HG02763 (cell line): ENCODE data around the gene KATNB1.
"Not testable (repeated sequence)": the region's sequence is repeated elsewhere in the genome, so short reads cannot be mapped to it uniquely, and the experiment has no call there.

ENCODE experiments used
- ATAC-seq: cut with Tn5 transposase; IDR thresholded peaks from one replicate; pipeline ENCODE4 v1.9.1; 2021; ENCODE audit warnings: mild to moderate bottlenecking, moderate library complexity; ENCODE audit not compliant: unreplicated experiment

The KATNB1 gene

GRCh38 chr16:57741660-57742191 is 6.2 kb downstream of the KATNB1 start:
- ATAC-seq = no peak

- no peak for ATAC-seq
These were observed 7.0 kb downstream of the KATNB1 start for GRCh38 chr16:57742543-57742942.

- ATAC-seq = no peak
These were observed 7.9 kb downstream of the KATNB1 start for GRCh38 chr16:57743458-57743857.

- ATAC-seq = no peak
These were observed 8.5 kb downstream of the KATNB1 start for GRCh38 chr16:57743886-57744641.

GRCh38 chr16:57744642-57744903 is 9.0 kb downstream of the KATNB1 start:
- ATAC-seq = no peak

GRCh38 chr16:57745768-57746167 is 10.2 kb downstream of the KATNB1 start:
- no peak for ATAC-seq

GRCh38 chr16:57746316-57746715 is 10.7 kb downstream of the KATNB1 start:
- ATAC-seq = not testable (repeated sequence)

GRCh38 chr16:57747091-57747490 is 11.5 kb downstream of the KATNB1 start:
- no peak for ATAC-seq

GRCh38 chr16:57747496-57747895 is 11.9 kb downstream of the KATNB1 start:
- no peak for ATAC-seq

GRCh38 chr16:57747996-57748395 is 12.4 kb downstream of the KATNB1 start:
- no peak for ATAC-seq

- ATAC-seq = no peak
These were observed 13.0 kb downstream of the KATNB1 start for GRCh38 chr16:57748596-57748995.

GRCh38 chr16:57749101-57749692 is 13.6 kb downstream of the KATNB1 start:
- no peak for ATAC-seq

- no peak for ATAC-seq
These were observed 14.4 kb downstream of the KATNB1 start for GRCh38 chr16:57749856-57750452.

GRCh38 chr16:57750796-57751538 is 15.4 kb downstream of the KATNB1 start:
- no peak for ATAC-seq

GRCh38 chr16:57751539-57752202 is 16.1 kb downstream of the KATNB1 start:
- ATAC-seq = no peak

GRCh38 chr16:57752203-57752580 is 16.6 kb downstream of the KATNB1 start:
- ATAC-seq = no peak

GRCh38 chr16:57752581-57753447 is 17.2 kb downstream of the KATNB1 start:
- no peak for ATAC-seq

GRCh38 chr16:57753448-57754353 is 18.1 kb downstream of the KATNB1 start:
- no peak for ATAC-seq
